K562 (cell line): ENCODE results near the gene OR2T4.
A peak's percentile ranks its signal among the peaks of the same experiment; 100 is the strongest.

Experiments used
- CREB1 ChIP-seq, 2 experiments: sonication (generic) in 1 of 2; formaldehyde crosslinking in 1 of 2; IDR thresholded peaks; 2 replicates each; pipeline versions ENCODE4 v1.6.1 to v1.8.0; 2012 to 2022; ENCODE audit warnings: inconsistent platforms in 1 of 2, mild to moderate bottlenecking in 1 of 2, missing genetic modification reagents in 1 of 2, moderate library complexity in 1 of 2
- CTCF ChIP-seq, 3 experiments: IDR thresholded peaks in 2 of 3; conservative IDR thresholded peaks in 1 of 3; 2 replicates each; pipeline ENCODE4 v1.5.1; 2011 to 2012; ENCODE audit warnings: low read length in 3 of 3, mild to moderate bottlenecking in 3 of 3, control low read depth in 2 of 3, improper control_type of control experiment in 1 of 3, inconsistent platforms in 1 of 3, low read depth in 1 of 3, mixed read lengths in 1 of 3, moderate library complexity in 1 of 3; ENCODE audit not compliant: insufficient read depth in 2 of 3
- FOXA1 ChIP-seq: fragments of 450-650 bp; IDR thresholded peaks from 2 replicates; pipeline ENCODE4 v1.6.1; 2016; ENCODE audit warnings: mild to moderate bottlenecking, borderline replicate concordance
- GATAD2A ChIP-seq: fragments of 450-650 bp; IDR thresholded peaks from 2 replicates; pipeline ENCODE4 v1.6.1; 2017
- HMG20A ChIP-seq: fragments of 450-650 bp; formaldehyde crosslinking; conservative IDR thresholded peaks from 2 replicates; pipeline ENCODE4 v1.4.0; 2020; ENCODE audit warnings: mild to moderate bottlenecking, mixed read lengths
- L3MBTL2 ChIP-seq: fragments of 450-650 bp; IDR thresholded peaks from 2 replicates; pipeline ENCODE4 v1.6.1; 2016; ENCODE audit warnings: mild to moderate bottlenecking, moderate library complexity
- MXI1 ChIP-seq: IDR thresholded peaks from 2 replicates; pipeline ENCODE4 v1.6.1; 2011; ENCODE audit warnings: low read depth, mild to moderate bottlenecking, improper control_type of control experiment, low read length
- NKRF ChIP-seq: fragments of 450-650 bp; IDR thresholded peaks from 2 replicates; pipeline ENCODE4 v1.6.1; 2016; ENCODE audit warnings: borderline replicate concordance
- POLR2A ChIP-seq: fragments of 450-650 bp; conservative IDR thresholded peaks from 2 replicates; pipeline ENCODE4 v1.6.1; 2016
- RCOR1 ChIP-seq, 2 experiments: IDR thresholded peaks; 2 replicates each; pipeline ENCODE4 v1.6.1; 2012; ENCODE audit warnings: low read depth in 2 of 2, low read length in 2 of 2, borderline replicate concordance in 1 of 2, improper control_type of control experiment in 1 of 2
- THAP12 ChIP-seq: fragments of 250-450 bp; sonication (Bioruptor Pico); IDR thresholded peaks from 2 replicates; pipeline ENCODE4 v1.9.0; 2021; ENCODE audit warnings: mild to moderate bottlenecking, inconsistent platforms
- ZBTB12 ChIP-seq: fragments of 250-450 bp; sonication (Bioruptor Pico); IDR thresholded peaks from 2 replicates; pipeline ENCODE4 v1.4.0; 2020

- TF ChIP-seq POLR2A = no peak
- TF ChIP-seq HMG20A (CRISPR knock-in tag) = no peak
- TF ChIP-seq MXI1 = no peak
- no peak for TF ChIP-seq CREB1 (IDR thresholded peaks at IDR 0.05)
- no peak for TF ChIP-seq CREB1 (CRISPR knock-in tag; IDR thresholded peaks at IDR 0.05)
- TF ChIP-seq NKRF = no peak
- no peak for TF ChIP-seq RCOR1 (IDR thresholded peaks at IDR 0.05; ENCODE audit: borderline replicate concordance in 1 of 2, low read depth in 2 of 2, low read length in 2 of 2)
- no peak for TF ChIP-seq FOXA1
- no peak for TF ChIP-seq ZBTB12 (CRISPR knock-in tag)
- no peak for TF ChIP-seq THAP12 (CRISPR knock-in tag)
- peak; percentile 14 to 44 (median 43); a peak in 2 of 6 replicates for TF ChIP-seq CTCF (IDR thresholded peaks at IDR 0.05 in 2 of 3, conservative IDR thresholded peaks at IDR 0.05 in 1 of 3; ENCODE audit: insufficient read depth in 2 of 3, low read depth in 1 of 3, low read length in 3 of 3)
- no peak for TF ChIP-seq L3MBTL2
- no peak for TF ChIP-seq GATAD2A
Observed at GRCh38 chr1:248404024-248404423, 42.6 kb downstream of the OR2T4 start.
